PC-3 (cell line): ENCODE results near the gene DDI2. TPM values are rescaled to one million over a fixed set of nuclear protein-coding genes. Genes with fewer than 3 reads are reported as not detected.

Experiments
- ATAC-seq: fragments of 200-7000 bp; cut with Tn5 transposase; 2 replicates; pipeline ENCODE4 v1.9.1; 2020; ENCODE audit warnings: mild to moderate bottlenecking, moderate library complexity
- BruUV-seq: library from RNA; stranded (reverse); fragments of 400-500 nt; replicated peaks from 2 replicates; lab custom pipeline; 2021; lab: Mats Ljungman, UMichigan
- CTCF ChIA-PET: fragments of 300-600 bp; sonication (Branson Sonifier 250); formaldehyde crosslinking; loops from one replicate; lab custom pipeline; 2022; ENCODE audit warnings: antibody characterized with exemption; lab: Charles Lee
- POLR2A ChIA-PET: fragments of 300-600 bp; sonication (Branson Sonifier 250); formaldehyde crosslinking; loops from one replicate; lab custom pipeline; 2022; ENCODE audit warnings: antibody characterized with exemption; ENCODE audit not compliant: unreplicated experiment; lab: Charles Lee
- DNase-seq: peaks from one replicate; pipeline ENCODE4 v3.0.0-alpha.2; 2015
- H2AFZ ChIP-seq: fragments of 300-600 bp; sonication (generic); 2 replicates; pipeline ENCODE4 v1.6.0; 2016; ENCODE audit warnings: antibody characterized with exemption, low read length
- H3F3A ChIP-seq: fragments of 300-600 bp; sonication (generic); one replicate; pipeline ENCODE4 v1.6.0; 2017; ENCODE audit warnings: antibody characterized with exemption, low read length, control low read depth, mild to moderate bottlenecking; ENCODE audit not compliant: unreplicated experiment
- H3K27ac ChIP-seq: fragments of 300-600 bp; sonication (generic); 2 replicates; pipeline ENCODE4 v1.5.1; 2016; ENCODE audit warnings: mild to moderate bottlenecking, low read length
- H3K27me3 ChIP-seq: fragments of 300-600 bp; sonication (generic); 2 replicates; pipeline ENCODE4 v1.6.1; 2016; ENCODE audit warnings: low read length, mixed read lengths
- H3K36me3 ChIP-seq: fragments of 300-600 bp; sonication (generic); 2 replicates; pipeline ENCODE4 v1.6.1; 2016; ENCODE audit warnings: low read depth, mixed run types, low read length, mixed read lengths
- H3K4me1 ChIP-seq: fragments of 300-600 bp; sonication (generic); 2 replicates; pipeline ENCODE4 v1.5.1; 2016; ENCODE audit warnings: low read length; ENCODE audit not compliant: insufficient read depth
- H3K4me2 ChIP-seq: fragments of 300-600 bp; sonication (generic); 2 replicates; pipeline ENCODE4 v1.6.0; 2016; ENCODE audit warnings: low read length
- H3K4me3 ChIP-seq: fragments of 300-600 bp; sonication (generic); 2 replicates; pipeline ENCODE4 v1.5.1; 2016; ENCODE audit warnings: mild to moderate bottlenecking, low read length, mixed read lengths
- H3K79me2 ChIP-seq: fragments of 300-600 bp; sonication (generic); 2 replicates; pipeline ENCODE4 v1.6.1; 2017; ENCODE audit warnings: low read length, mixed read lengths
- H3K9ac ChIP-seq: fragments of 300-600 bp; sonication (generic); 2 replicates; pipeline ENCODE4 v1.6.0; 2016; ENCODE audit warnings: mild to moderate bottlenecking, low read length
- H3K9me2 ChIP-seq: fragments of 300-600 bp; sonication (generic); replicated peaks from 2 replicates; pipeline ENCODE4 v1.6.1; 2016; ENCODE audit warnings: mixed run types, low read length, mixed read lengths
- H3K9me3 ChIP-seq: fragments of 300-600 bp; sonication (generic); 2 replicates; pipeline ENCODE4 v1.6.1; 2016; ENCODE audit warnings: low read length, mixed read lengths
- H4K20me1 ChIP-seq: fragments of 300-600 bp; sonication (generic); 2 replicates; pipeline ENCODE4 v1.6.1; 2016; ENCODE audit warnings: low read length, mixed read lengths
- EZH2 ChIP-seq: fragments of 300-600 bp; sonication (generic); IDR thresholded peaks from one replicate; pipeline ENCODE4 v1.6.1; 2017; ENCODE audit warnings: antibody characterized with exemption, mild to moderate bottlenecking, low read length; ENCODE audit not compliant: unreplicated experiment
- EZH2phosphoT487 ChIP-seq: fragments of 300-600 bp; sonication (generic); IDR thresholded peaks from 2 replicates; pipeline ENCODE4 v1.6.1; 2018; ENCODE audit warnings: mild to moderate bottlenecking, antibody characterized with exemption, low read length, borderline replicate concordance
- intact Hi-C: fragments of 100-400 bp; cut with micrococcal nuclease; formaldehyde crosslinking; loops from 2 replicates; pipeline ENCODE4 v1.9.0; 2023
- total RNA-seq: library from RNA; depleted of rRNA; stranded (reverse); fragments of >200 nt; gene quantifications from 2 replicates; pipeline ENCODE4 v1.2.3, GENCODE V29; 2014; rRNA removed
- TF ChIP-seq, protein P1 (sequence below): fragments of 300-600 bp; sonication (generic); conservative IDR thresholded peaks from 2 replicates; pipeline ENCODE4 v1.5.1; 2017; ENCODE audit warnings: antibody characterized with exemption, low read depth, mild to moderate bottlenecking, low read length

Gene DDI2
- total RNA-seq, 1 experiment from 2014 or later: 15.0 TPM

DNA sequence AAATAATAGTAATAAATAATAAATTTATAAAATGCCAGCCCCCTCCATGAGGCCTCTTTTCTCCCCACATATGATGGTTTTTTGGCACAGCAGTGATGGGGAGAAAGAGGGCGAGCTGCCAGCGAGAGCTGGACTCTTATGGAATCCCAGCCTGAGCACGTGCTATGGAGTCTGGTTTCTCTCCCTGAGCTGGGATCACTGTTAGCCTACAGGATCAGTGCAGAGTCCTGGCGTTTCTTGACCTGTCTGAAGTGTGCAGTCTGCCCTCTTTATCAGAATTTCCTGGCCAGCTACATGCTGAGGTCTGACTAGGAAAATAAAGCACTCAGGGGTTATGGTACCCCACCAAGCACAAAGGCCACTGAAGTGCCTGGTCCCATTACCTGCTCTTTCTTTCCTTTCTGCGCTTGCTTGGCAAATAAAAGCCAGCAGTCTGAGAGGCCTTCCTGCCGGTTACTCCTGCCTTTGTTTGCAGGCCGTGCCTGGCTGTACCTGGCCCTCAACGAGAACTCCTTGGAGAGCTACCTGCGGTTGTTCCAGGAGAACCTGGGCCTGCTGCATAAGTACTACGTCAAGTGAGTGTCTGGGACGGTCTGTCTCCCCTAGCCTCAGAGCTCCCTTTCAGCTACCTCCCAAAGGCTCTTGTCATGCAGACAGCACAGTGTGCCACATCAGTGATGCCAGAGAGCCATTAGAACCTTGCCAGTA lies 100.3 kb downstream of the DDI2 start:
- Histone ChIP-seq H4K20me1 (no peaks in the 10 kb centered on the region), H3K4me2 (no peak overlapping the region), H3K4me1 (no peaks in the 10 kb centered on the region), H3K79me2 (0 out of 2 replicates have a peak, but pooled peaks cover 4% of the 10 kb centered on the region), H3F3A (no peaks in the 10 kb centered on the region), H3K9ac (no peak overlapping the region), H3K27me3 (no peaks in the 10 kb centered on the region), H2AFZ (no peak overlapping the region), H3K27ac (no peak overlapping the region), H3K36me3 (peaks cover 9% of the 10 kb centered on the region; the same call in 1 of the 2 replicates), H3K9me3 (no peaks in the 10 kb centered on the region), H3K9me2 (no peaks in the 10 kb centered on the region), H3K4me3 (no peak overlapping the region)
- no TSS peak for BruUV-seq
- TF ChIP-seq EZH2 (no peak), EZH2phosphoT487 (no peak)
- TF ChIP-seq, protein P1, sequence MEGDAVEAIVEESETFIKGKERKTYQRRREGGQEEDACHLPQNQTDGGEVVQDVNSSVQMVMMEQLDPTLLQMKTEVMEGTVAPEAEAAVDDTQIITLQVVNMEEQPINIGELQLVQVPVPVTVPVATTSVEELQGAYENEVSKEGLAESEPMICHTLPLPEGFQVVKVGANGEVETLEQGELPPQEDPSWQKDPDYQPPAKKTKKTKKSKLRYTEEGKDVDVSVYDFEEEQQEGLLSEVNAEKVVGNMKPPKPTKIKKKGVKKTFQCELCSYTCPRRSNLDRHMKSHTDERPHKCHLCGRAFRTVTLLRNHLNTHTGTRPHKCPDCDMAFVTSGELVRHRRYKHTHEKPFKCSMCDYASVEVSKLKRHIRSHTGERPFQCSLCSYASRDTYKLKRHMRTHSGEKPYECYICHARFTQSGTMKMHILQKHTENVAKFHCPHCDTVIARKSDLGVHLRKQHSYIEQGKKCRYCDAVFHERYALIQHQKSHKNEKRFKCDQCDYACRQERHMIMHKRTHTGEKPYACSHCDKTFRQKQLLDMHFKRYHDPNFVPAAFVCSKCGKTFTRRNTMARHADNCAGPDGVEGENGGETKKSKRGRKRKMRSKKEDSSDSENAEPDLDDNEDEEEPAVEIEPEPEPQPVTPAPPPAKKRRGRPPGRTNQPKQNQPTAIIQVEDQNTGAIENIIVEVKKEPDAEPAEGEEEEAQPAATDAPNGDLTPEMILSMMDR: no peak
- ChIA-PET POLR2A (no interaction called here), CTCF (no interaction called here)
- ATAC-seq (no peak), DNase-seq (no peak)
- intact Hi-C loops: no loop called here

DNA sequence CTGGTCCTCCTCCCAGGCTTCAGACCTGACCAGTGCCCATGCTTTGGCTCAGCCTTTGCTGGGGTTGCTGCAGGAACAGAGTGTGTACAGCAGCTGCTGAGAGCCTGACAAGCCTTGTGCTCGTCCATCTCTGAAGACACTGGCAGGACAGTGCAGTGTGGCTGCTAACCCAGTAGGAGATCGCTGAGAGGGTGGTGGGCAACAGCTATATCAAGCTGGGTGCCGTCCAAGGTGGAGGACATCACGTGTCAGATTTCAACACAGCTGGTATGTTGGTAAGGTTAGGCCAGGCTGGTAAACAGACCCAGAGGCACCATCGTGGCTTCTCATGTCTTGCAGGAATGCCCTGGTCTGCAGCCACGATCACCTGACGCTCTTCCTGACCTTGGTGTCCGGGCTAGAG lies 100.9 kb downstream of the DDI2 start:
- no peaks in the 10 kb centered on the region for H3K9me3 ChIP-seq
- H3K4me2 ChIP-seq: no peak overlapping the region
- no peak overlapping the region for H3K4me3 ChIP-seq
- no peak for ATAC-seq
- BruUV-seq: no TSS peak
- H2AFZ ChIP-seq: no peak overlapping the region
- no peak for DNase-seq
- TF ChIP-seq EZH2 (no peak), EZH2phosphoT487 (no peak)
- TF ChIP-seq, protein P1: no peak
- intact Hi-C loops: no loop called here
- POLR2A ChIA-PET: no interaction called here
- 0 out of 2 replicates have a peak, but pooled peaks cover 4% of the 10 kb centered on the region for H3K79me2 ChIP-seq
- H3K9ac ChIP-seq: no peak overlapping the region
- no peaks in the 10 kb centered on the region for H3K4me1 ChIP-seq
- H4K20me1 ChIP-seq: no peaks in the 10 kb centered on the region
- H3K27me3 ChIP-seq: no peaks in the 10 kb centered on the region
- H3F3A ChIP-seq: no peaks in the 10 kb centered on the region
- CTCF ChIA-PET: no interaction called here
- no peak overlapping the region for H3K27ac ChIP-seq
- no peaks in the 10 kb centered on the region for H3K9me2 ChIP-seq
- peaks cover 9% of the 10 kb centered on the region; the same call in 1 of the 2 replicates for H3K36me3 ChIP-seq

Other genes with a start within 250 kb of the DDI2 start
- 192 and 271 TPM in 2 replicates for gene EFHD2, start 207.6 kb upstream of the DDI2 start, total RNA-seq
- 0.18 TPM in 1 of 2 replicates, not detected in the other for gene CTRC, start 179.0 kb upstream of the DDI2 start, total RNA-seq
- not detected in 2 replicates for gene CELA2A, start 160.7 kb upstream of the DDI2 start, total RNA-seq
- gene CELA2B, start 141.4 kb upstream of the DDI2 start, total RNA-seq: not detected in 2 replicates
- 8.0 and 14.0 TPM in 2 replicates for gene CASP9, start 93.2 kb upstream of the DDI2 start, total RNA-seq
- 9.2 and 11.7 TPM in 2 replicates for gene DNAJC16, start 90.6 kb upstream of the DDI2 start, total RNA-seq
- gene AGMAT, start 32.4 kb upstream of the DDI2 start, total RNA-seq: 8.2 and 9.4 TPM in 2 replicates
- gene PLEKHM2, start 66.9 kb downstream of the DDI2 start, total RNA-seq: 31.3 and 44.6 TPM in 2 replicates
- gene SLC25A34, start 118.8 kb downstream of the DDI2 start, total RNA-seq: 0.44 and 2.6 TPM in 2 replicates
- not detected in 2 replicates for gene TMEM82, start 125.0 kb downstream of the DDI2 start, total RNA-seq
- 74.1 and 90.0 TPM in 2 replicates for gene FBLIM1, start 141.3 kb downstream of the DDI2 start, total RNA-seq
- gene UQCRHL, start 190.2 kb downstream of the DDI2 start, total RNA-seq: 8.7 and 11.2 TPM in 2 replicates
- 26.7 and 35.7 TPM in 2 replicates for gene SPEN, start 230.2 kb downstream of the DDI2 start, total RNA-seq